Panc1 (cell line): ENCODE data around the gene SLC7A6. TPM values are rescaled to one million over a fixed set of nuclear protein-coding genes. Genes with fewer than 3 reads are reported as not detected.
A peak's percentile ranks its signal among the peaks of the same experiment; 100 is the strongest.

ENCODE experiments used
- ATAC-seq: fragments of 200-7000 bp; cut with Tn5 transposase; 2 replicates; pipeline ENCODE4 v1.9.1; 2020; ENCODE audit warnings: mild to moderate bottlenecking, moderate library complexity
- BruUV-seq: library from RNA; stranded (reverse); fragments of 400-500 nt; replicated peaks from 2 replicates; lab custom pipeline; 2021; lab: Mats Ljungman, UMichigan
- CTCF ChIA-PET: fragments of 300-600 bp; sonication (Branson Sonifier 250); formaldehyde crosslinking; loops from one replicate; lab custom pipeline; 2022; ENCODE audit warnings: antibody characterized with exemption; lab: Charles Lee
- POLR2A ChIA-PET: fragments of 300-600 bp; sonication (Branson Sonifier 250); formaldehyde crosslinking; loops from one replicate; lab custom pipeline; 2022; ENCODE audit warnings: antibody characterized with exemption; lab: Charles Lee
- DNase-seq: peaks from one replicate; pipeline ENCODE4 v3.0.0-alpha.2; 2010; ENCODE audit warnings: low read depth, low spot score
- H3K27ac ChIP-seq: 2 replicates; pipeline ENCODE4 v1.5.1; 2011; ENCODE audit warnings: mild to moderate bottlenecking, low read length, inconsistent platforms
- H3K27me3 ChIP-seq: fragments of 200-500 bp; sonication (Bioruptor generic); 2 replicates; pipeline ENCODE4 v1.6.0; 2014; ENCODE audit warnings: low read length, inconsistent platforms; ENCODE audit not compliant: control insufficient read depth, insufficient read depth
- H3K36me3 ChIP-seq: fragments of 200-500 bp; sonication (Bioruptor generic); 2 replicates; pipeline ENCODE4 v1.5.1; 2014; ENCODE audit warnings: inconsistent platforms, mild to moderate bottlenecking, low read length, moderate library complexity; ENCODE audit not compliant: control insufficient read depth, insufficient read depth
- H3K4me1 ChIP-seq: 2 replicates; pipeline ENCODE4 v1.5.1; 2011; ENCODE audit warnings: inconsistent platforms, mild to moderate bottlenecking, low read length, moderate library complexity; ENCODE audit not compliant: control insufficient read depth, insufficient read depth
- H3K4me3 ChIP-seq, 2 experiments: 2 replicates each; pipeline ENCODE4 v1.5.1; 2011 to 2012; ENCODE audit warnings: low read depth in 2 of 2, low read length in 2 of 2, mild to moderate bottlenecking in 2 of 2, inconsistent platforms in 1 of 2, moderate library complexity in 1 of 2
- H3K9me3 ChIP-seq: fragments of 200-500 bp; sonication (Bioruptor generic); 2 replicates; pipeline ENCODE4 v1.5.1; 2014; ENCODE audit warnings: low read depth, mild to moderate bottlenecking, inconsistent platforms, low read length, moderate library complexity; ENCODE audit not compliant: control insufficient read depth, insufficient read depth
- POLR2AphosphoS5 ChIP-seq: IDR thresholded peaks from 2 replicates; pipeline ENCODE4 v1.6.1; 2012; ENCODE audit warnings: mild to moderate bottlenecking, low read depth, low read length, moderate library complexity
- SIN3A ChIP-seq: IDR thresholded peaks from 2 replicates; pipeline ENCODE4 v1.6.1; 2012; ENCODE audit warnings: low read depth, mild to moderate bottlenecking, low read length, moderate library complexity, borderline replicate concordance; ENCODE audit not compliant: insufficient read depth
- TCF7L2 ChIP-seq: IDR thresholded peaks from 2 replicates; pipeline ENCODE4 v1.6.1; 2011; ENCODE audit warnings: mild to moderate bottlenecking, low read depth, low read length, inconsistent platforms
- in situ Hi-C: cut with HindIII; loops from 2 replicates; pipeline ENCODE4 v1.10.0; 2016; ENCODE audit warnings: low sequenced_read_pairs, low pct_unique_long_range_greater_than_20kb
- intact Hi-C: fragments of 100-400 bp; cut with micrococcal nuclease; formaldehyde crosslinking; loops from one replicate; pipeline ENCODE4 v1.10.0; 2022; ENCODE audit not compliant: unreplicated experiment
- total RNA-seq: library from RNA; stranded (reverse); gene quantifications from one replicate; pipeline ENCODE4 v1.2.1, GENCODE V29; 2021; ENCODE audit not compliant: unreplicated experiment
- TF ChIP-seq, protein P1 (sequence below), 2 experiments: IDR thresholded peaks; 2 replicates each; pipeline ENCODE4 v1.6.1; 2011 to 2012; ENCODE audit warnings: low read depth in 2 of 2, control low read depth in 1 of 2, low read length in 1 of 2, mild to moderate bottlenecking in 1 of 2, moderate library complexity in 1 of 2; ENCODE audit not compliant: insufficient read depth in 1 of 2
- TF ChIP-seq, protein P2 (sequence below): fragments of 450-650 bp; IDR thresholded peaks from 2 replicates; pipeline ENCODE4 v1.5.1; 2017; ENCODE audit warnings: mild to moderate bottlenecking

The SLC7A6 gene
- total RNA-seq, 1 experiment from 2014 or later = 58.9 TPM

DNA sequence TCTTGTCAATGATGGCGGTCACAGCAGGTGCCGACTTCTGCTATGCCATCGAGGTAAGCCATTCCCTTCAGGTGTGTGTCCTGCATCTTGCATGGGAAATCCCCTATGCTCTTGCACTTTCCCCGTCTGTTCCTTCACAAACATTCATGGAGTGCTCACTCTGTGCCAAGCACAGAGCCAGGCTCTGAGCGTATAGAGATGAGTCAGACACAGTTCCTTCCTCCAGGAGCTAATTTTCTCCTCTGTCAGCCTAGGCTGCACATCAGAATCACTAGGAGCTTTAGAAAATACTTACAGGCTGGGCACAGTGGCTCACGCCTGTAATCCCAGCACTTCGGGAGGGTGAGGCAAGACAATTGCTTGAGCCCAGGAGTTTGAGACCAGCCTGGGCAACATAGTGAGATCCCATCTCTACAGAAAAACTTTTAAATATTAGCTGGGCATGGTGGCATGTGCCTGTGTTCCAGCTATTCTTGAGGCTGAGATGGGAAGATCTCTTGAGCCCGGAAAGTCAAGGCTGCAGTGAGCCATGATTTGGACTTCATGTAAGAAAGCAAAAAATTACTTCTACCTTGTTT is 60.5 kb downstream of the SLC7A6 start:
- ChIA-PET POLR2A (no interaction called here), CTCF (no interaction called here)
- intact Hi-C loops = loop anchor here (5.0 kb wide), 2 partner anchors 63 to 83 kb away; partner anchors contain the start of gene SLC7A6
- ATAC-seq (no peak), DNase-seq (no peak)
- Histone ChIP-seq H3K9me3 (no peaks in the 10 kb centered on the region), H3K4me3 (no peak overlapping the region), H3K27ac (no peak overlapping the region), H3K36me3 (peaks cover 5% of the 10 kb centered on the region; the same call in 1 of the 2 replicates), H3K27me3 (no peaks in the 10 kb centered on the region), H3K4me1 (peaks cover 13% of the 10 kb centered on the region)
- no TSS peak for BruUV-seq
- in situ Hi-C loops = no loop called here
- TF ChIP-seq, protein P1, sequence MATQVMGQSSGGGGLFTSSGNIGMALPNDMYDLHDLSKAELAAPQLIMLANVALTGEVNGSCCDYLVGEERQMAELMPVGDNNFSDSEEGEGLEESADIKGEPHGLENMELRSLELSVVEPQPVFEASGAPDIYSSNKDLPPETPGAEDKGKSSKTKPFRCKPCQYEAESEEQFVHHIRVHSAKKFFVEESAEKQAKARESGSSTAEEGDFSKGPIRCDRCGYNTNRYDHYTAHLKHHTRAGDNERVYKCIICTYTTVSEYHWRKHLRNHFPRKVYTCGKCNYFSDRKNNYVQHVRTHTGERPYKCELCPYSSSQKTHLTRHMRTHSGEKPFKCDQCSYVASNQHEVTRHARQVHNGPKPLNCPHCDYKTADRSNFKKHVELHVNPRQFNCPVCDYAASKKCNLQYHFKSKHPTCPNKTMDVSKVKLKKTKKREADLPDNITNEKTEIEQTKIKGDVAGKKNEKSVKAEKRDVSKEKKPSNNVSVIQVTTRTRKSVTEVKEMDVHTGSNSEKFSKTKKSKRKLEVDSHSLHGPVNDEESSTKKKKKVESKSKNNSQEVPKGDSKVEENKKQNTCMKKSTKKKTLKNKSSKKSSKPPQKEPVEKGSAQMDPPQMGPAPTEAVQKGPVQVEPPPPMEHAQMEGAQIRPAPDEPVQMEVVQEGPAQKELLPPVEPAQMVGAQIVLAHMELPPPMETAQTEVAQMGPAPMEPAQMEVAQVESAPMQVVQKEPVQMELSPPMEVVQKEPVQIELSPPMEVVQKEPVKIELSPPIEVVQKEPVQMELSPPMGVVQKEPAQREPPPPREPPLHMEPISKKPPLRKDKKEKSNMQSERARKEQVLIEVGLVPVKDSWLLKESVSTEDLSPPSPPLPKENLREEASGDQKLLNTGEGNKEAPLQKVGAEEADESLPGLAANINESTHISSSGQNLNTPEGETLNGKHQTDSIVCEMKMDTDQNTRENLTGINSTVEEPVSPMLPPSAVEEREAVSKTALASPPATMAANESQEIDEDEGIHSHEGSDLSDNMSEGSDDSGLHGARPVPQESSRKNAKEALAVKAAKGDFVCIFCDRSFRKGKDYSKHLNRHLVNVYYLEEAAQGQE (IDR thresholded peaks at IDR 0.05; ENCODE audit: insufficient read depth in 1 of 2, low read depth in 2 of 2, low read length in 1 of 2) = no peak
- TF ChIP-seq SIN3A (no peak), TCF7L2 (no peak), POLR2AphosphoS5 (no peak)
- TF ChIP-seq, protein P2, sequence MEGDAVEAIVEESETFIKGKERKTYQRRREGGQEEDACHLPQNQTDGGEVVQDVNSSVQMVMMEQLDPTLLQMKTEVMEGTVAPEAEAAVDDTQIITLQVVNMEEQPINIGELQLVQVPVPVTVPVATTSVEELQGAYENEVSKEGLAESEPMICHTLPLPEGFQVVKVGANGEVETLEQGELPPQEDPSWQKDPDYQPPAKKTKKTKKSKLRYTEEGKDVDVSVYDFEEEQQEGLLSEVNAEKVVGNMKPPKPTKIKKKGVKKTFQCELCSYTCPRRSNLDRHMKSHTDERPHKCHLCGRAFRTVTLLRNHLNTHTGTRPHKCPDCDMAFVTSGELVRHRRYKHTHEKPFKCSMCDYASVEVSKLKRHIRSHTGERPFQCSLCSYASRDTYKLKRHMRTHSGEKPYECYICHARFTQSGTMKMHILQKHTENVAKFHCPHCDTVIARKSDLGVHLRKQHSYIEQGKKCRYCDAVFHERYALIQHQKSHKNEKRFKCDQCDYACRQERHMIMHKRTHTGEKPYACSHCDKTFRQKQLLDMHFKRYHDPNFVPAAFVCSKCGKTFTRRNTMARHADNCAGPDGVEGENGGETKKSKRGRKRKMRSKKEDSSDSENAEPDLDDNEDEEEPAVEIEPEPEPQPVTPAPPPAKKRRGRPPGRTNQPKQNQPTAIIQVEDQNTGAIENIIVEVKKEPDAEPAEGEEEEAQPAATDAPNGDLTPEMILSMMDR = no peak

DNA sequence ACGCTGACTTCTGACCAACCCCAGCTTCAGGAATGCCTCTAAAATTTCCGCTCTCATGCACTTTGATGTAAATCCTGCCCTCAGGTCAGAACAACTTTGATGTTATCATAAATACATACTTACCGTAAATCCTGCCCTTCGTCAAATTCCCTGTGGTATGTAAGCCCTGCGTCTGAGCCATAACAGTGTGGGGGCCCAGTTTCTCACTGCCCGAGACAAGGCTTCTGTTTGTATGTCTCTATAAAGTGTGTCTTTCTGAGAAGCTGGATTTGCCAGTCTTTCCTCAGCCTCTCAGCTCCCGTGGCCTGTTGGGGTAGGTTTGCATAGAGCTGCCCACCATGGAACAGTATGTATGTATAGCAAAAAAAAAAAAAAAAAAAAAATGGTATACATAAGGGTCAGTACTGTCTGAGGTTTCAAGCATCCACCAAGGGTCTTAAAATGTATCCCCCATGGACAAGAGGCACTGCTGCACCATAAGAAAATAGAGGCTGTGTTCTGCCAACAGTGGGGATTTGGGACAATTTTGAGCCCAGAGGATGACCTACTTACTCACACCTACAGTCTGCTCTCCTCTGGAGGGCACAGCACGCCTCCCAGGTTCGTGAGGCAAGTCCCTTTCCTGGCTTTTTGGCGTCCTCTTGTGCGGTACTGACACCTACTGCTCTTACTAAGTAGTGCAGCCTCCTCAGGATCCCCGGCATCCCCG is 64.0 kb downstream of the SLC7A6 start:
- intact Hi-C loops = loop anchor here (5.0 kb wide), 2 partner anchors 66 to 86 kb away; partner anchors contain the start of gene SLC7A6
- peaks cover 3% of the 10 kb centered on the region for H3K36me3 ChIP-seq
- BruUV-seq = TSS peak; percentile 28
- TF ChIP-seq, protein P1 (IDR thresholded peaks at IDR 0.05; ENCODE audit: insufficient read depth in 1 of 2, low read depth in 2 of 2, low read length in 1 of 2) = no peak
- no peak for TF ChIP-seq SIN3A
- TF ChIP-seq POLR2AphosphoS5 = no peak
- TF ChIP-seq, protein P2 = peak; percentile 85
- no peak for TF ChIP-seq TCF7L2
- in situ Hi-C loops = no loop called here
- no peaks in the 10 kb centered on the region for H3K9me3 ChIP-seq
- CTCF ChIA-PET = interaction anchor here (0.6 to 1.1 kb wide), 2 partner anchors 65 to 67 kb away, joined by 3 to 5 read pairs; no protein-coding TSS in a partner anchor
- no peaks in the 10 kb centered on the region for H3K27me3 ChIP-seq
- H3K27ac ChIP-seq = no peak overlapping the region
- POLR2A ChIA-PET = interaction anchor here (0.7 kb wide), 1 partner anchor 95 kb away, joined by 5 read pairs; no protein-coding TSS in a partner anchor
- peaks cover 13% of the 10 kb centered on the region for H3K4me1 ChIP-seq
- H3K4me3 ChIP-seq = no peak overlapping the region
- DNase-seq (peak; percentile 56), ATAC-seq (peak; percentile 97)
